Neural cell (in vitro differentiated cells): ENCODE results near the gene DPP9. TPM values are rescaled to one million over a fixed set of nuclear protein-coding genes. Genes with fewer than 3 reads are reported as not detected.

Experiments
- H2AFZ ChIP-seq: fragments of 200-600, 300-800 bp; sonication (generic), shearing (Covaris generic); 2 replicates; pipeline ENCODE4 v1.6.0; 2014; ENCODE audit warnings: low read depth, mild to moderate bottlenecking, antibody characterized with exemption, low read length, moderate library complexity
- H3F3A ChIP-seq: fragments of 200-600 bp; shearing (Covaris generic); 2 replicates; pipeline ENCODE4 v1.6.1; 2016; ENCODE audit warnings: mild to moderate bottlenecking, moderate library complexity, mixed read lengths, antibody characterized with exemption, low read length; ENCODE audit not compliant: insufficient read depth, poor library complexity, severe bottlenecking
- H3K27ac ChIP-seq: fragments of 200-600, 300-800 bp; sonication (generic), shearing (Covaris generic); 2 replicates; pipeline ENCODE4 v1.5.1; 2014; ENCODE audit warnings: mild to moderate bottlenecking, low read length, moderate library complexity
- H3K27me3 ChIP-seq: fragments of 300-800, 200-600 bp; sonication (generic), shearing (Covaris generic); 2 replicates; pipeline ENCODE4 v1.6.0; 2014; ENCODE audit warnings: mild to moderate bottlenecking, low read depth, low read length, moderate library complexity; ENCODE audit not compliant: insufficient read depth
- H3K36me3 ChIP-seq: fragments of 300-800, 200-600 bp; sonication (generic), shearing (Covaris generic); 2 replicates; pipeline ENCODE4 v1.5.1; 2014; ENCODE audit warnings: mild to moderate bottlenecking, antibody characterized with exemption, low read length, moderate library complexity; ENCODE audit not compliant: insufficient read depth
- H3K4me2 ChIP-seq: fragments of 300-800, 200-600 bp; sonication (generic), shearing (Covaris generic); 2 replicates; pipeline ENCODE4 v1.6.0; 2014; ENCODE audit warnings: mild to moderate bottlenecking, low read length
- H3K4me3 ChIP-seq: fragments of 300-800, 200-600 bp; sonication (generic), shearing (Covaris generic); 2 replicates; pipeline ENCODE4 v1.5.1; 2014; ENCODE audit warnings: mild to moderate bottlenecking, low read length, moderate library complexity
- H3K79me2 ChIP-seq: fragments of 200-600 bp; shearing (Covaris generic); replicated peaks from 2 replicates; pipeline ENCODE4 v1.6.0; 2014; ENCODE audit warnings: mild to moderate bottlenecking, low read length, moderate library complexity; ENCODE audit not compliant: insufficient read depth
- H3K9ac ChIP-seq: fragments of 300-800, 200-600 bp; sonication (generic), shearing (Covaris generic); 2 replicates; pipeline ENCODE4 v1.6.1; 2016; ENCODE audit warnings: mild to moderate bottlenecking, low read length, mixed read lengths
- H3K9me2 ChIP-seq: fragments of 200-600 bp; shearing (Covaris generic); 2 replicates; pipeline ENCODE4 v1.6.1; 2016; ENCODE audit warnings: mild to moderate bottlenecking, low read length, mixed read lengths; ENCODE audit not compliant: insufficient read depth
- H3K9me3 ChIP-seq: fragments of 200-600, 300-800 bp; sonication (generic), shearing (Covaris generic); 2 replicates; pipeline ENCODE4 v1.6.1; 2016; ENCODE audit warnings: mild to moderate bottlenecking, mixed run types, low read length, moderate library complexity, mixed read lengths
- H4K20me1 ChIP-seq: fragments of 200-600 bp; shearing (Covaris generic); 2 replicates; pipeline ENCODE4 v1.6.1; 2016; ENCODE audit warnings: mild to moderate bottlenecking, mixed run types; ENCODE audit not compliant: insufficient read depth
- CTCF ChIP-seq: fragments of 450-650 bp; IDR thresholded peaks from 2 replicates; pipeline ENCODE4 v1.5.1; 2014; ENCODE audit warnings: antibody characterized with exemption, mild to moderate bottlenecking, moderate library complexity; ENCODE audit not compliant: poor library complexity, severe bottlenecking
- EP300 ChIP-seq: fragments of 450-650 bp; conservative IDR thresholded peaks from 2 replicates; pipeline ENCODE4 v1.6.1; 2014; ENCODE audit warnings: antibody characterized with exemption, mild to moderate bottlenecking, moderate library complexity; ENCODE audit not compliant: poor library complexity, severe bottlenecking
- EZH2 ChIP-seq: fragments of 200-600, 300-800 bp; shearing (Covaris generic), sonication (generic); IDR thresholded peaks from 2 replicates; pipeline ENCODE4 v1.6.1; 2014; ENCODE audit warnings: antibody characterized with exemption, low read length, borderline replicate concordance, mild to moderate bottlenecking; ENCODE audit not compliant: insufficient read depth, poor library complexity, severe bottlenecking
- MXI1 ChIP-seq: fragments of 450-650 bp; conservative IDR thresholded peaks from 2 replicates; pipeline ENCODE4 v1.6.1; 2014; ENCODE audit warnings: antibody characterized with exemption, mild to moderate bottlenecking; ENCODE audit not compliant: poor library complexity, severe bottlenecking
- POLR2AphosphoS5 ChIP-seq: IDR thresholded peaks from 2 replicates; pipeline ENCODE4 v1.6.1; 2012
- RAD21 ChIP-seq: fragments of 450-650 bp; conservative IDR thresholded peaks from 2 replicates; pipeline ENCODE4 v1.6.1; 2014; ENCODE audit warnings: antibody characterized with exemption, mild to moderate bottlenecking, moderate library complexity
- REST ChIP-seq: IDR thresholded peaks from 2 replicates; pipeline ENCODE4 v1.6.1; 2012; ENCODE audit warnings: borderline replicate concordance
- SMC3 ChIP-seq: fragments of 450-650 bp; conservative IDR thresholded peaks from 2 replicates; pipeline ENCODE4 v1.6.1; 2014; ENCODE audit warnings: antibody characterized with exemption, mild to moderate bottlenecking, moderate library complexity; ENCODE audit not compliant: poor library complexity
- TAF1 ChIP-seq: IDR thresholded peaks from 2 replicates; pipeline ENCODE4 v1.6.1; 2012; ENCODE audit warnings: low read depth
- polyA plus RNA-seq: library from polyadenylated mRNA; depleted of rRNA; stranded (reverse); fragments of >200 nt; gene quantifications from 2 replicates; pipeline ENCODE4 v1.2.3, GENCODE V29; 2014

The DPP9 gene
- polyA plus RNA-seq, 1 donor from 2014 or later = 11.7 TPM

DNA sequence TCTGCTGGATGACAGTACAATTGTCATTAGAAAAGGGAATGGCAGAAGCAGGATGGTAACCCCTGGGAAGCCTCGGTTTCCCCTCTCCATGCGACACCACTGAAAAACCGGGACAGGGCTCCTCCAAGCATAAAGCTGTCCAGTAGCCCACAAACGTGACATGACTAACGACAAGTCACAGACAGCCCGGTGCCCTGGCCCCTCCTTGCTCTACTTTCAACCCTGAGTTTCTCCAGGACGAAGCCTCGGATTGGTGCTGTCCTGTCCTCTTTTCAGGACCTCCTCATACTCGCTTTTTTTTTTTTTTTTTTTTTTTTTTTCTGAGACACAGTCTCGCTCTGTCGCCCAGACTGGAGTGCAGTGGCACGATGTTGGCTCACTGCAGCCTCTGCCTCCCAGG, 16.3 kb downstream of the DPP9 start:
- Histone ChIP-seq H3K9ac (no peak overlapping the region), H3K4me3 (no peak overlapping the region), H3K9me2 (no peaks in the 10 kb centered on the region), H3K9me3 (no peaks in the 10 kb centered on the region), H3K27ac (no peak overlapping the region), H3K4me2 (no peak overlapping the region), H3K79me2 (no peaks in the 10 kb centered on the region), H3F3A (no peaks in the 10 kb centered on the region), H3K27me3 (no peaks in the 10 kb centered on the region), H2AFZ (no peak overlapping the region), H3K36me3 (no peaks in the 10 kb centered on the region), H4K20me1 (no peaks in the 10 kb centered on the region)
- TF ChIP-seq RAD21 (no peak), EP300 (no peak), EZH2 (no peak), REST (no peak), MXI1 (no peak), POLR2AphosphoS5 (no peak), TAF1 (no peak), CTCF (no peak), SMC3 (no peak)

DNA sequence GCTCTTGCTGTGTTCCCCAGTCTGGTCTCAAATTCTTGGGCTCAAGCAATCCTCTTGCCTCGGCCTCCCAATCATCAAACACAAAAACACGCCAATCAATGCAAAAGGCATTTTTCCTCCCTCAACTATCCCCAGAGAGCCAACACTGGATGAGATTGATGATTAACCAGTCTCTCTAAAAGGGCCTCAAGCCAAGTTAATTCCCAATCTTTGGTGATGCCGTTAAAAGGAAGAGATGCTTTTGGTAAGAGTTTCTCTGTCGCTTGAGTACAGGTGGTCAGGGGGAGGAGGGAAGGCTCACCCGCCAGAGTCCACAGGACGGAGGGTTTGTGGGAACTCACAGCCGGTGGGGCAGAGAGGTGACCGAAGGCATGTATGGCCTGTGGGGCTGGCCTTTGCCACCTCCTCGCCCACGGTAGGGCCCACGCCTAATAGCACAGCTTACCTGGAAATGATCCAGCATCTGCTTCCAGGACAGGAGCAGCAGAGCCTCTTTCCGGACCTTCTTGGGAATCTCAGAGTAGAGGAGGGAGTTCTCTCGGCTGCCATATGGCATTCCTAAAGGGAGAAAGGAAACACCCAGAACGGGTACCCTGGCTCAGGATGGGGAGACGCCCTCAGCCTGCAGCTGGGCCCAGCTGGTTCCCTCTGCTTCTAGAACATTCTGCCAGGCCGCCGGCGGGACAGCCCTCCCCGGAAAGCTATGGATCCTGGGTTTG, 18.1 kb downstream of the DPP9 start:
- H3K4me2 ChIP-seq = no peak overlapping the region
- H3K9me2 ChIP-seq = no peaks in the 10 kb centered on the region
- no peak overlapping the region for H3K9ac ChIP-seq
- no peaks in the 10 kb centered on the region for H3K27me3 ChIP-seq
- H3K9me3 ChIP-seq = no peaks in the 10 kb centered on the region
- H4K20me1 ChIP-seq = no peaks in the 10 kb centered on the region
- no peaks in the 10 kb centered on the region for H3F3A ChIP-seq
- no peak for TF ChIP-seq EP300
- TF ChIP-seq RAD21 = no peak
- TF ChIP-seq POLR2AphosphoS5 = no peak
- no peak for TF ChIP-seq SMC3
- no peak for TF ChIP-seq CTCF
- no peak for TF ChIP-seq EZH2
- no peak for TF ChIP-seq MXI1
- no peak for TF ChIP-seq REST
- H3K4me3 ChIP-seq = no peak overlapping the region
- no peaks in the 10 kb centered on the region for H3K79me2 ChIP-seq
- no peak overlapping the region for H2AFZ ChIP-seq
- H3K27ac ChIP-seq = no peak overlapping the region
- no peaks in the 10 kb centered on the region for H3K36me3 ChIP-seq
